ENCODE measurements around the gene TNFRSF13B. TPM values are rescaled to one million over a fixed set of nuclear protein-coding genes. Genes with fewer than 3 reads are reported as not detected.
"Not testable (repeated sequence)": the region's sequence is repeated elsewhere in the genome, so short reads cannot be mapped to it uniquely, and the experiment has no call there.

TNFRSF13B gene
- total RNA-seq, 1 donor from 2014 or later, result not detected

GRCh38 chr17:17008621-17009397 is 36.9 kb upstream of the TNFRSF13B start:
- FAIRE-seq; DNase-seq (ENCODE audit: low spot score in 2 of 2): not testable (repeated sequence)

GRCh38 chr17:17007891-17008290 is 36.0 kb upstream of the TNFRSF13B start:
- FAIRE-seq; DNase-seq (ENCODE audit: low spot score in 2 of 2): not testable (repeated sequence)

GRCh38 chr17:17004997-17005614 is 33.2 kb upstream of the TNFRSF13B start:
- DNase-seq (ENCODE audit: low spot score in 2 of 2); FAIRE-seq: not testable (repeated sequence)

GRCh38 chr17:17004251-17004996 is 32.5 kb upstream of the TNFRSF13B start:
- FAIRE-seq, result no peak

GRCh38 chr17:17002731-17003715 is 31.1 kb upstream of the TNFRSF13B start:
- not testable (repeated sequence) for DNase-seq (ENCODE audit: low spot score in 2 of 2); FAIRE-seq

More at GRCh38 chr17:17004251-17004996, 32.5 kb upstream of the TNFRSF13B start:
- DNase-seq (ENCODE audit: low spot score in 2 of 2), result no peak

GRCh38 chr17:17001874-17002520 is 30.1 kb upstream of the TNFRSF13B start:
- no peak for FAIRE-seq
- DNase-seq (ENCODE audit: low spot score in 2 of 2), result peak; percentile 67 to 89

- FAIRE-seq, result no peak
- DNase-seq (ENCODE audit: low spot score in 2 of 2), result no peak
These were observed 29.3 kb upstream of the TNFRSF13B start for GRCh38 chr17:17001076-17001777.

- DNase-seq (ENCODE audit: low spot score in 2 of 2) (no peak), FAIRE-seq (no peak)
These were observed 28.2 kb upstream of the TNFRSF13B start for GRCh38 chr17:16999931-17000625.

- DNase-seq (ENCODE audit: low spot score in 2 of 2) (no peak), FAIRE-seq (no peak)
These were observed 25.9 kb upstream of the TNFRSF13B start for GRCh38 chr17:16997514-16998429.

GRCh38 chr17:16996726-16997125 is 24.8 kb upstream of the TNFRSF13B start:
- DNase-seq (ENCODE audit: low spot score in 2 of 2); FAIRE-seq: not testable (repeated sequence)

GRCh38 chr17:16995930-16996329 is 24.0 kb upstream of the TNFRSF13B start:
- DNase-seq (ENCODE audit: low spot score in 2 of 2) (no peak), FAIRE-seq (no peak)

GRCh38 chr17:16994631-16995030 is 22.7 kb upstream of the TNFRSF13B start:
- DNase-seq (ENCODE audit: low spot score in 2 of 2), result no peak
- no peak for FAIRE-seq

- FAIRE-seq, result no peak
- DNase-seq (ENCODE audit: low spot score in 2 of 2), result peak; percentile 74 to 84
These were observed 19.6 kb upstream of the TNFRSF13B start for GRCh38 chr17:16991349-16992009.

- no peak for DNase-seq (ENCODE audit: low spot score in 2 of 2)
- FAIRE-seq, result no peak
These were observed 18.3 kb upstream of the TNFRSF13B start for GRCh38 chr17:16989953-16990860.

- FAIRE-seq, result no peak
These were observed 17.5 kb upstream of the TNFRSF13B start for GRCh38 chr17:16989230-16989952.

More at GRCh38 chr17:16989230-16989952, 17.5 kb upstream of the TNFRSF13B start:
- DNase-seq (ENCODE audit: low spot score in 2 of 2), result no peak
